H4 (cell line): Measurements from ENCODE around the gene KIZ. TPM values are rescaled to one million over a fixed set of nuclear protein-coding genes. Genes with fewer than 3 reads are reported as not detected.
A peak's percentile ranks its signal among the peaks of the same experiment; 100 is the strongest.

Experiments used
- DNase-seq: peaks from one replicate; pipeline ENCODE4 v3.0.0-alpha.2; 2015; ENCODE audit warnings: low spot score
- total RNA-seq: library from RNA; depleted of rRNA; stranded (reverse); fragments of >200 nt; shearing (Covaris generic); gene quantifications from 2 replicates; pipeline ENCODE4 v1.2.3, GENCODE V29; 2014; rRNA removed

Gene KIZ, protein sequence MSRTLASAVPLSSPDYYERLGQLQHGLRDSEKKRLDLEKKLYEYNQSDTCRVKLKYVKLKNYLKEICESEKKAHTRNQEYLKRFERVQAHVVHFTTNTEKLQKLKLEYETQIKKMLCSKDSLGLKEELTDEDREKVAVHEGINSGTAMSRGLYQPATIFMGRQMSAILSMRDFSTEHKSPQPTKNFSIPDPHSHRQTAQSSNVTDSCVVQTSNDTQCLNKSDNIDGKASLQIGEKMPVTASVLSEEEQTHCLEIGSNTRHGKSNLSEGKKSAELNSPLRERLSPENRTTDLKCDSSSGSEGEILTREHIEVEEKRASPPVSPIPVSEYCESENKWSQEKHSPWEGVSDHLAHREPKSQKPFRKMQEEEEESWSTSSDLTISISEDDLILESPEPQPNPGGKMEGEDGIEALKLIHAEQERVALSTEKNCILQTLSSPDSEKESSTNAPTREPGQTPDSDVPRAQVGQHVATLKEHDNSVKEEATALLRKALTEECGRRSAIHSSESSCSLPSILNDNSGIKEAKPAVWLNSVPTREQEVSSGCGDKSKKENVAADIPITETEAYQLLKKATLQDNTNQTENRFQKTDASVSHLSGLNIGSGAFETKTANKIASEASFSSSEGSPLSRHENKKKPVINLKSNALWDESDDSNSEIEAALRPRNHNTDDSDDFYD
- total RNA-seq, result 10.5 and 11.1 TPM in 2 replicates

- peak; percentile 87 for DNase-seq
Measured at GRCh38 chr20:21125849-21126580, at the start of gene KIZ. Gene KIZ, plus strand, starts transcription at chr20:21126082. Its CDS starts 34 bp downstream, at chr20:21126116.

DNA sequence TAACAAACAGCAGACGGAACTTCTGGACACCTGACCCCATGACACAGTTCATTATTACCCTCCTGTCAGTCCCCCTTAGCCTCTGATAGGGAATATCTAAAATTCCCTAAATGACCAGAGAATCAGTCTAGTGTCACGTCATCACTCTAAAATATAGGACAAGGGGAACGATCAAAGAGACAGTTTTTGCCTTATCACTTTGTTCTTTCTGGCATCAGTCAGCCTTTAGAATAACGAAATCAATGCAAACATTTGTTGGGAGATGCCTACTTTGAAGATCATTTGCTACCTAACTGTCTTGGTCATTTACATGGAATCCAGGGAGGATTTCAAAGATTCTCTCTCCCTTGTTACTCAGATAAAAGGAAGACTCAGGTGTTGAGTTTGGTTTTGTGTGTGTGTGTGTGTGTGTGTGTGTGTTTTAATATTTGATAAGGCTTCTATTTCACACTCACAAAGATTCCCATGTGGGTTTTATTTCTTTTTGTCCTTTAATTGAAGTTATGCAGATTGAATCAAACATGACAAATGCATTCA, 48.0 kb upstream of the KIZ start:
- DNase-seq, result no peak

DNA sequence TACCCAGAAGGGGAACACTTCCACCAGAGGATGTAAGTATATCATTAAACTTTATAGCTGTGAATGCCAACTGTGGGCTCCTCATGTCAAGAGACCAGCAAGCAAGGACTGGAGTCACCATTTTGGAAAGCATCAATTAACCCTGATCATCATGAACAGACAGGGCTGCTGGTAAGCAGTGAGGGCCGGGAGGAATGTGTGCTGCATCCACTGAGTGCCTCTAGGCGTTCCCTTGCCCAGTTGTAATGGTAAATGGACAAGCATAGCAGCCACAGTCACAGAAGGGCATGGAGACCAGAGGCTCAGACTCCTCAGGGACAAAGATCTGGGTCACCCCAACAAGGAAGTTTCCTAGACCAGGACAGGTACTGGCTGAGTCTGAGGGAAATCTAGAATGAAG, 43.3 kb upstream of the KIZ start:
- DNase-seq, result no peak

GRCh38 chr20:21083825-21084325, 42.0 kb upstream of the KIZ start:
- DNase-seq, result no peak

DNA sequence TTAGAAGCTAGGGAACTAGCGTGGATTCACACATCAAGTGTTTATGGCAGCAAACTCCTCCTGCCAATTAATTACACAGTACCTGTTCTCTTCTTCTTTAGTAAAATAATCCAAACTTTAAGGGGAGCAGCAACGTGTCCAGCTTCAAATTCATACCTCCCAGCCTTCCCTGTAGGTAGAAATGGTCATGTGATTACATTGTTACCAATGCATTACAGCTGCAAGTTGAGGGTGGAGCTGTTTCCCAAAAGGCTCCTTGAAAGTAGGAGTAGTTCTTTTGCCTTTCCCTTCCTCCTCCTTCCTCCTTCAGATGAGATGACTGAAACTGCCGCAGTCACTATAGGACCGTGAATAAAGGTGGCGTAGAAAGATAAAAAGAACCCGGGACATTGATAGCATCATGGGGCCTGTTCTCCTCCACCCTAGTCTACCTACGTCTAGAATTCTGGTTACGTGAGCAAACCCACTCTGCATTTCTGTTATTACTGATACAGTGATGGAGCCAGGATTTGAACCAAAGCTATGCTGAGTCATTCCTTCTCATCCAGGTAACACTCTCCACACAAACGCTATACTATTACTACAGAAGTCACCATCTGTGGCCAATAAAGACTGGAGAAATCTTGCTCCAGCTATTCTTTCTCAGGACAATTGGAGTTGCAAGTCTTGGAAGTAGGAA, 37.9 kb upstream of the KIZ start:
- no peak for DNase-seq

DNA sequence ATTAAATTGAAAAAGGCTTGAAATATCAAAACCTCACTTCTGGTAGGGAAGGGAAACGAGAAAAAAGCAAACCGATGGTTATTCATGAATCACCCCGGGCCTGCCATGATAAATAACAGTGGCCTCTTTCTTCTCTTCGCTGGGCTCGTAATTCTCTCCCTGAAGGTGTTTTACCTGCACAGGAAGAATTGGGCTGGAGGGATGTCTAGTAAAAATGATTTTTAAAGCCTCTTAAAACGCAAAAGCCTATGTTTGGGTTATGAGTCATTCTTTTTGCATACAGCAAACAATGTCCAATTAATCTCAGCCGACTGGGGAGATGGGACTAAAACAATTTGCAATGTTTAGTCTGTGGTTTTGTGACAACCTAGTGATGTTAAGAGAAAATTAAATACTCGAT, 36.5 kb upstream of the KIZ start:
- DNase-seq, result peak; percentile 35

- no peak for DNase-seq
Measured at GRCh38 chr20:21090111-21090618, 35.7 kb upstream of the KIZ start.

GRCh38 chr20:21090721-21091120, 35.2 kb upstream of the KIZ start:
- DNase-seq, result no peak

DNA sequence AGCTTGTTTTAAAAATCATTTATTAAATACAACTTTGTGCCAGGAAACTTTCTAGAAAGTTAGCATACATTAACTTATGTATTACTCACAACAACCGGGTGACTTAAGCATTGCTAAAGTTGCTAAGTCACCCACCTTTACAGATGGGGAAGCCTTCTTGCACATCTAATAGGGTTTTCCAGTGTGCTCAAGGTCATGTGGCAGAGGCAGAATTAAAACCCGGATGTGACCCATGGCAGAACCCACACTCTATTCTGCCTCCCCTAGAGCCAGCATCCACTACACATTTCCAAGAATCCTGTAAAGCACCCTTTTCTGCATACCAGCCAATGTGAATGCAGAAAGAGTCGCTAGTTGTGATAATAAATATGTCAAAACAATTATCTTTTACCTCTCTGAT, 33.1 kb upstream of the KIZ start:
- DNase-seq, result no peak

GRCh38 chr20:21096321-21097043, 29.4 kb upstream of the KIZ start:
- no peak for DNase-seq

GRCh38 chr20:21099751-21100577, 25.9 kb upstream of the KIZ start:
- DNase-seq, result no peak

DNA sequence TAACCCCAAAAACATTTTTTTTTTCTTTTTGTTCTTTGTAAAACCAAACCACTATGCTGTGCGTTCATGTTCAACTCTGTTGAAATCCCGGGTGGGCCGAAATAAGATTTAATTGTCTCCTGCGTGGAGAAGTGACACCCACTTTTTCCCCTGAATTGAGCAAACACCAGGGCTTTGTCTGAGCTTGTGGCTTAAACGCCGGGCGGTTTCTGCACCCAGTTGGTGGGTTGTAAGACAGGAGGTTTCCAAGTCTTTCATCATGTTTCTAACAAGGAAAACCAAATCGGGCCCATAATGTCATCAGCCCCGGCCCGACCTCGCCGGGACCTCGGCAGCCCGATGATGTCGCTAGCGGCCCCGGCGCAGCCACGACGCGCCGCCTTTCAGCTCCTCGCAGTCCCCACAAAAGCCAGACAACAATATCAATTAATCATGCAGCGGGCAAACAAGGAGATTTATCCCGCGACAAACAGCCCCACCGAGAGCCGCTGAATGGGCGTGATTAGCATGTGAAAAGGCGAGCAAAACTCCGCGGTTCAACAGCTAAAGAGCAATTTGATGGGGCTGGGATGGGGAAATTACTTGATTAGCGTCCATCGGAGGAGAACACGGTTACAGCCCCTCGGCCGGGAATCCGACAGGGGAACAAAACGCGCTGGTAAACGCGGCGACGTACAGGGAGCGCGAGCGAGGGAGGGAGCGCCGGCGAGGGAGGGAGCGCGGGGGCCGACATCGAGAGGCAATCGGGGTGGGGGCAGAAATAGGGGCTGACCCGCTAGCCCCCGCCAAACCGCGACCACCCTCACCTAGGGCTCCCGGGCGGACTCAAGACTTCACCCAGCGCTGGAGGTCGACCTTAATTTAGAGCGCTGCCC, 25.1 kb upstream of the KIZ start:
- no peak for DNase-seq

GRCh38 chr20:21101453-21101931, 24.4 kb upstream of the KIZ start:
- no peak for DNase-seq

DNA sequence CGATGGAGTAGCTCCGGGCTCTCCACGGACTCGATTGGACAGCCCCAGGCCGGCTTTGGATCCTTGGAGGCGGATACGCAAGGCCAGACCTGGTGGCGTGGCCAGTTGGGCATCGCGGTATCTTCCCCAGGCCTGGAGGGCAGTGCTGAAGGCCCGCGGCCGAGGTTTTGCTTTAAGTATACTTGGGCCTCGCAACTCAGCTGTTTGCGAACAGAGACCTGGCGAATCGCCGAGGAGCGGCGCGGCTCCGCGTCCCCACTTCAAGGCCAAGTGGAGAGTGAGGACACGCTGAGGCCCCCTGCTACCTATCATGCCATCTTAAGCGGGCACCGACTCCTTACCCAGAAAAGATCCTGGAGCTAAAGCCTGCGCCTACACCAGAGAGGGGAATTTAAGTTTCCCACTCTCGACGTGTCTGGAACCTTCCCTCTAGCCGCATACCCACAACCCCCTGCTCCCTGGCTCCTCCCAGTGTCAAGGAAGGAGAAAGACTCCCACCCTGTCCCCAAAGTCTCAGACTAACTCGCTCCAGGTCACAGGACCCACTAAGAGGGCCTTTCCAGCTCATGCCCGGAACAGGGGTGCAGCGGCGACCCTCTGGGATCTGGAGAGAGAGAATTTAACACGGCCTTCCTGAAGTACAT, 23.8 kb upstream of the KIZ start:
- no peak for DNase-seq

DNA sequence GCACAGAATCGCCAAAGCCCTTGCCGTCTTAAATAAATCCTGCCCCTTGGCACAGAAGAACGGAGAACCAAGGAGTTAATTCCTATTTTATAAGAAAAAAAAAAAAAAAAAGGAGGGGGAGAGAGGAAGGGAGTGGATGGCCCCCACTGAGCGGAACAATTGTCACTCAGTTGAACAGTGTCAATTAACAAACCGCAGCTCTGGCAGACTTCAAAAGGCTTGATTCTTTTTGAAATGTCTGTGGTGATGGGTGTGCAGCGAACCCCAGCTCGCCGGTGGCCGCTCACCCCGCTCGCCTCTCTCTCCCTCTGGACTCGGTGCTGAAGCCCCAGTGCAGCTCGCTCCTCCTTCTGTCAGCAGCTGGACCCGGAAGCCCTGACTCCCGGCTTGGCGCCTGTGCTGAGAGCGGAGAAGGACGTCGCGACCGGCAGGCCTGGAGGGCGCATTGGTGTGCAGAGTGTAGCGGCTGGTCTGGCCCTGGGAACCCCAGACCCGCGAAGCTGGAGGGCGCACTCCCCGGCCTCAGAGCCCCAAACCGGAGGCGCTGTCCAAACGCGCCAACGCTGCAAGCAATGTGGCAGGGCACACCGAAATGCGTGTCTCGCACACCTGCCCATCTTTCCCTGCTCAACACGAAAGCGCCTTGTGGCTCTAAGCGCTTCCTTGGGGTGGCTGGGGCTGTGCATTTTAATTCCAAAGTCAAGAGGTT, 23.1 kb upstream of the KIZ start:
- no peak for DNase-seq

- DNase-seq, result no peak
Measured at GRCh38 chr20:21103582-21104465, 22.1 kb upstream of the KIZ start.

DNA sequence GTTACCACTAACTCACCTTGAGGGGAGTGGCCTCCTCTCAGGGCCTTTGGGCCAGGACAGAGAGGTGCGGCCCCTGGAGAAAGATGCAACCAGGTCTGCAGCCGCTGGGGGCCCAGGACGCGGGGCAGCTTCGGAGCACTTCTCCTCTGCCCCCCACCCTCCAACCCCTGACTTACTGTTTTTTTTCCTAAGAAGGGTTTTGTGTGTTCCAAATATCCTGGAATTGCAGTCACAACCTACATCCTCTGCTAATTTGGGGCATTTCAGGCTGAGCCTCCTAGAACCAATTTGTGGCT, 21.5 kb upstream of the KIZ start:
- DNase-seq, result no peak
